ENCODE results near the gene TUBB4B.
A peak's percentile ranks its signal among the peaks of the same experiment; 100 is the strongest.

TUBB4B gene

GRCh38 chr9:137240841-137241489 is at the start of gene TUBB4B:
TUBB4B (plus strand) TSS chr9:137241287; CDS start chr9:137241361, 74 bp downstream.
- peak; percentile 100 for DNase-seq

- no peak for DNase-seq
Observed at GRCh38 chr9:137191691-137192447, 49.2 kb upstream of the TUBB4B start.

- DNase-seq = no peak
Observed at GRCh38 chr9:137192448-137192780, 48.7 kb upstream of the TUBB4B start.

- no peak for DNase-seq
Observed at GRCh38 chr9:137192859-137193258, 48.2 kb upstream of the TUBB4B start.

DNA sequence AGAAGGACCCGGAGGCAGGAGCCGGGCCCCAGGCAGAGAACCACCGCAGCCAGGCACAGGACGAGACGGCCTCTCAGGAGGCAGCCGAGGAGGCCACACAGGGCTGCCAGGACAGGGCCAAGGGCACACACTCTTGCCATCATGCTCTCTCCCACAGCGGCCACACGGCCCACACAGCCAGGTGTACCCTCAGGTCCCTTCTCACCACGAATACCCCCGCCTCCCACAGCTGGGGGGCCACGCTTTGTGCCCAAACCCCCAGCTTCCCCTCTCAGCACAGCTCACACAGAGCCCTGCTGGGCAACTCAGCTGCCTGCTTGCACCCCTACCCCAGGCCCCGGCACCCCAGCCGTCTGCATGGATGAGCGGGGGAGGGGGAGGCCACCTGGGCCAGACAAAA is 47.3 kb upstream of the TUBB4B start:
- no peak for DNase-seq

GRCh38 chr9:137194388-137194787 is 46.7 kb upstream of the TUBB4B start:
- no peak for DNase-seq

DNA sequence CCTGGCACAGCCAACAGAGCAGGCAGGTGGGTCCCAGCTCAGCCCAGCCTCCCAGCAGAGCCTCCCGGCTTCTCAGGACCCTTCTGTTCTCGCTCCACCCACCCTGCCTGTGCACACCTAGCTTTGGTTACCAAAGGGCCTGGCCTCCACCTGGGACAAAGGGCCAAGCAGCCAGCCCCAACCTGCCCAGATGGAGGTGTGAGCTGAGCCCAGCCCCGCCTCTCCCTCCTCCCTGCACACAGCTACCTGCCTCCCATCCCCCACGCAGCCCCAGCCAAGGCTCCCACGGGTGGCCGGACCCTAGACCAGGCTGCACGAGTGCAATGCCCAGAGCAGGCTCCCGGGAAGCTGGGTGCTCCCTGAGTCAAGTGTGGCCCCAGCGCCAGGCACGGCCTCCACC is 46.2 kb upstream of the TUBB4B start:
- DNase-seq = no peak

DNA sequence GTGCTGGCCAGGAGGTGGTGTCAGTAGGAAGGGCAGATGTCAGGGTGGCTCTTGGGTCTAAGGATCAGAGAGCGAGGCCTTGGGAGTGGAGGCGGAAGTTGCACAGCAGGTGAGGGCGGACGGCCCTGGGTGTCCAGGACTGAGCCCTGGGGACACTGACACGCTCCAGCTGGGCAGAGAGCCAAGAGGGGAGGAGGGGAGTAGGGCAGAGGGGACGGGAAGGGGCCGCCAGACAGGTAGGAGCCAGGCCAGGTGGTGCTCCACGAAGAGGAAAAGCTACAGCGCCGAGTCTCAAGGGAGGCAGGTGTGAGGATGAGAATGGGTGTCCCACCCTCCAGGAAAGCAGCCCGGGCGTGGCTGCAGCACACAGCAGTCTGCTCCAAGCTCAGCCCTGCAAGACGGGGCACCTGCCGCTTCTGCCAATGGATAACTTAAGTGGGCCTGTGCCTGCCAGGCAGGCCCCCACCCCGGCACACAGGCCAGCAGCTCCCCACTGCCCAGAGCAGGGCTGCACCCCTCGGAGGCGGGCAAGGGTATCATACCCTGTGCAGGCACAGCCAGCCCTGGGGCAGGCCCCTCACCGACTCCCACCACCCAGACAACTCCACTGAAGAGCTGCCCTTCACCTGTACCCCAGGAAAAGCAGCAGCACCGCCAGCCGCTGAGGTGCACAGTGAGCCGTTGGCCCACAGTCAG is 45.4 kb upstream of the TUBB4B start:
- DNase-seq = no peak

GRCh38 chr9:137198051-137198901 is 42.8 kb upstream of the TUBB4B start:
- no peak for DNase-seq

GRCh38 chr9:137198902-137199283 is 42.2 kb upstream of the TUBB4B start:
- no peak for DNase-seq

- DNase-seq = no peak
Observed at GRCh38 chr9:137199411-137200121, 41.5 kb upstream of the TUBB4B start.

DNA sequence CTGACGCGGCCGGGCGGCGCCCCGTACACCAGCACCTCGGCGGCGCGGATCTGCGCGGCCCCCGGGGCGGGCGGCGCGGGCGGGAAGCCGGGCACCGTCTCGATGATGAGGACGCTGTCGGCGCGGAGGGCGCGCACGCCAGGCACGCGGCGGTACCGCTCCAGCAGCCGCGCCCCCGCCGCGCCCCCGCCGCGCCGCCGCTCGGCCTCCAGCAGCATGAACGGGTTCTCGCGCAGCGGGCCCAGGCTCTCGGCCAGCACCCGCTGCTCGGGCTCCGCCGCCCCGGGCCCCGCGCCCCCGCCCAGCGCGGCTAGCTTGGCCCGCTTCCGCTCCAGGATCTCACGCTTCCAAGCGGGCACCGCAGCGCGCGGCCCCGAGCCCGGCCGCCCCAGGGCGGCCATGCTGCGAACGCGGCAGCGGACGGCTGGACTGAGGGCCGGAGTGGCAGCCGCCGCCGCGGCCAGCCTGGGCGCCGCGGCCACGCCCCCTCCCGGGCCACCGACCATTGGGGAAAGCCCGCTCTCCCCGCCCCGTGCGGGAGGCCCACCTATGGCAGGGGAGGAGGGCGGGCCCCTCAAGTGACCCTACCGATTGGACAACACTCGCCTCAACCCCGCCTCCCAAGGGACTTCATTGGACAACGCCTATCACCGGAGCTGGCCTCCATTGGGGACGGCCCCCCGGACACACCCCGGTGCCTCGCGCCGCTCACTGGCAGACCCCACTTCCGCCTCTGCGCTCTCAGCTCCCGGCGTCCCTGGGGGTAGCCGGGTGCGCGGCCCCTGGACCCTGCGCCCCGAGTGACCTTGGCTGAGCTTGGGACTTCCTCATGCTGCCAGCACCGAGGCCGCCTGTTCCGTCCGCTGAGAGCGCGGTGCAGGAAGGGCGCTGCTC is 40.5 kb upstream of the TUBB4B start, which contains the start of gene TPRN:
Gene TPRN, minus strand, starts transcription at position 431 of the 894 bp plus-strand sequence. Its CDS starts 30 bp downstream, at position 401.
- peak; percentile 99 for DNase-seq

DNA sequence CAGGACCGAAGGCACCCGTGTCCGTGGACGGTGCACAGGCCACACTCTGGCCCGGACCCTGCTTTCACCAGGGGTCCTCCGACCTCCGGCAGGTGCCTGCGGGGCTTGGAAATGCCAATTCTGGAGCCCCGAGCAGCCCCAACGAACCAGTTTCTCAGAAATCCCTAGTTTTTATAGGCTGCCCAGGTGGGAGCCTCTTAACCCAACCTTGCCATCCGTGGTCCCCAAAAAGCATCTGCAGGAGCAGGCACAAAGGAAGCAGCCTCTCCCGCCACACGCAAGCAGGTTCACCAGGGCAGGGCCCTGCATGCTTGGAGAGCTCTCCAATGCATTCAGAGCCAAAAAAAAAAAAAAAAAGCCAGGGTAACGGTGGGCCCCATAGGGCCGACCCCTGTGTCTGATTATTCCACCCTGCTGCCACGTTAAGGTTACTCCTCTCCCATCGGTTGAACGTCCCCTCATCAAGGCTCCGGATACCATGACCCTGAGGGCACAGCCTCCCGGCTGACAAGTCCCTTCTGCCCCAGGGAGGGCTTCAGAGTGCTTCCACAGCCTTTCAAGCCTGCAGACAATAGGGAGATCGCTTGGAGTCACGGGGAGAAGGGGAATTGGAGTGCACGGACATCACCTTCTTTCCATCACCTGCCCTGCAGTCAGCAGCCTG is 39.8 kb upstream of the TUBB4B start:
- DNase-seq = no peak

GRCh38 chr9:137202966-137203365 is 38.1 kb upstream of the TUBB4B start:
- no peak for DNase-seq

DNA sequence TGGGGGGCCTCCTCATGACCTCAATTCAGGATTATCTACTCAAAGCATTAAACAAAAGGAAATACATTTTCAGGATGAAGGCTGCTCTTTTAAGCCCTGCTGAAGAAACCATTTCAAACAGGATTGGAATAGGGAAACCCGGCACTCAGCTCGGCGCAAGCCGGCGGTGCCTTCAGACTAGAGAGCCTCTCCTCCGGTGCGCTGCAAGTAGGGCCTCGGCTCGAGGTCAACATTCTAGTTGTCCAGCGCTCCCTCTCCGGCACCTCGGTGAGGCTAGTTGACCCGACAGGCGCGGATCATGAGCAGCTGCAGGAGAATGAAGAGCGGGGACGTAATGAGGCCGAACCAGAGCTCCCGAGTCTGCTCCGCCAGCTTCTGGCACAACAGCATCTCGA is 36.4 kb upstream of the TUBB4B start:
- DNase-seq = no peak

DNA sequence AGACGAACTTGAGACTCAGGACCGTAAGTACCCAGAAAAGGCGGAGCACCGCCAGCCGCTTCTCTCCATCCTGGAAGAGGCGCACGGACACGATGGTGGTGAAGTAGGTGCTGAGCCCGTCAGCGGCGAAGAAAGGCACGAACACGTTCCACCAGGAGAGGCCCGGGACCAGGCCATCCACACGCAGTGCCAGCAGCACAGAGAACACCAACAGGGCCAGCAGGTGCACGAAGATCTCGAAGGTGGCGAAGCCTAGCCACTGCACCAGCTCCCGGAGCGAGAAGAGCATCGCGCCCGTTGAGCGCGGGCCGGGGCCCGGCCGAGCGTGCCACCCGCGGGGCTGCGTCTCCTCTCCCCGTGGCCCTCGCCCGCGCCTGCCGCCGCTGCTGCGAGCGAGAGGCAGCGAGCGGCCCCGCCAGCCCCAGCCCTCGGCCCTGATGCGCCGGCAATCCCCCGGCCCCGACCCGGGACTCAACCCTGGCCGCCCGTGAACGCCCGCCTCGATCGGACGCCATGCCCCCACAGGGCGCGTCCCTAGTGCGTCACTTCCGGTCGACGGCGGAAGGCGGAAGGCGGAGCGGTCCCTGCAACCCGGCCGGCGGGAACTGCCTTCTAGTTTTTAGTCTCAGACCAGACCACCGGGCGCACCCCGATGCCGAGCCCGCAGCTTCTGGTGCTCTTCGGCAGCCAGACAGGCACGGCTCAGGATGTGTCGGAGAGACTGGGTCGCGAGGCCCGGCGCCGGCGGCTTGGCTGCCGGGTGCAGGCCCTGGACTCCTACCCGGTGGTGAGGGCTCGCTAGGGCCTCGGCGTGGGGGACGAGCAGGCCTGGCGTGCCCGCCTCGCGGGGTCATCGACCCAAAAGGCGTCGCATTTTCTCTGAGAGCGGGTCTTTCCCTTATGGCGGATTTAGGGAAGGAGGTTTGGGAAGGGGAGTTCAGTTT is 35.7 kb upstream of the TUBB4B start, which contains the start of the genes NDOR1 and TMEM203:
Gene NDOR1, plus strand, starts transcription at position 575 of the 944 bp plus-strand sequence. Its CDS starts 78 bp downstream, at position 653.
Gene TMEM203, minus strand, starts transcription at position 523 of the 944 bp plus-strand sequence. Its CDS starts 234 bp downstream, at position 289.
- DNase-seq = peak; percentile 89

GRCh38 chr9:137206602-137207001 is 34.5 kb upstream of the TUBB4B start:
- no peak for DNase-seq

- no peak for DNase-seq
Observed at GRCh38 chr9:137211532-137211931, 29.6 kb upstream of the TUBB4B start.

GRCh38 chr9:137212520-137212919 is 28.6 kb upstream of the TUBB4B start:
- DNase-seq = no peak

Data from CD4-positive, alpha-beta T cell treated with Interleukin-15 for 1 hour (primary cell).